Ovary (tissue), 3 donors: ENCODE measurements around the gene MRPS14.

ENCODE experiments used
- CTCF ChIP-seq, 3 donors: fragments of 450-650 bp in 2 of 3; fragments of 200-600 bp in 1 of 3; IDR thresholded peaks; one replicate each; pipeline versions ENCODE4 v1.5.1 to v1.8.0; 2016 to 2022; ENCODE audit warnings: antibody characterized with exemption in 3 of 3, mild to moderate bottlenecking in 1 of 3
- EP300 ChIP-seq: sonication (generic); formaldehyde crosslinking; IDR thresholded peaks from one replicate; pipeline ENCODE4 v1.6.1; 2017; ENCODE audit warnings: antibody characterized with exemption
- POLR2A ChIP-seq: fragments of 450-650 bp; IDR thresholded peaks from one replicate; pipeline ENCODE4 v1.6.1; 2017; ENCODE audit warnings: antibody characterized with exemption, mild to moderate bottlenecking, moderate library complexity
- donor health status: DM: no; HTN: no; CAD: no.

- TF ChIP-seq CTCF (IDR thresholded peaks at IDR 0.05) (no peak), POLR2A (no peak), EP300 (no peak)
Measured at GRCh38 chr1:175054736-175055135, 31.5 kb upstream of the MRPS14 start.
